ENCODE results near the gene CACNA1G.

GRCh38 chr17:50660042-50660886 is 99.7 kb downstream of the CACNA1G start:
- no peak for TF ChIP-seq GATA2 (CRISPR knock-in tag; IDR thresholded peaks at IDR 0.05)
- no peak for TF ChIP-seq ZNF76 (CRISPR knock-in tag; IDR thresholded peaks at IDR 0.05; ENCODE audit: borderline replicate concordance)
- TF ChIP-seq MAX (CRISPR knock-in tag; IDR thresholded peaks at IDR 0.05), result no peak
- TF ChIP-seq NFIC (IDR thresholded peaks at IDR 0.05), result no peak
- TF ChIP-seq SP1 (CRISPR knock-in tag; IDR thresholded peaks at IDR 0.05), result no peak
- 0 out of 2 replicates have a peak, but pooled peaks have one; percentile 36 for TF ChIP-seq SMAD4 (CRISPR knock-in tag; conservative IDR thresholded peaks at IDR 0.05)
- TF ChIP-seq CHD7 (IDR thresholded peaks at IDR 0.05; ENCODE audit: low read depth, low read length), result no peak
- no peak for TF ChIP-seq CTCF (IDR thresholded peaks at IDR 0.05 in 2 of 3, conservative IDR thresholded peaks at IDR 0.05 in 1 of 3; ENCODE audit: insufficient read depth in 2 of 3, low read depth in 1 of 3, low read length in 3 of 3)
- TF ChIP-seq TCF7L2 (IDR thresholded peaks at IDR 0.05; ENCODE audit: low read depth, low read length), result no peak
- TF ChIP-seq NR2C2 (CRISPR knock-in tag; IDR thresholded peaks at IDR 0.05), result no peak
- TF ChIP-seq NR2C2 (tag; IDR thresholded peaks at IDR 0.05), result no peak
- peak; percentile 77 for TF ChIP-seq ZNF592 (IDR thresholded peaks at IDR 0.05)
- no peak for TF ChIP-seq EZH2 (IDR thresholded peaks at IDR 0.05; ENCODE audit: borderline replicate concordance, low read depth, low read length)
- no peak for TF ChIP-seq ATF3 (IDR thresholded peaks at IDR 0.05)
- TF ChIP-seq ATF3 (CRISPR knock-in tag; conservative IDR thresholded peaks at IDR 0.05), result no peak
- TF ChIP-seq SMARCC2 (IDR thresholded peaks at IDR 0.05; ENCODE audit: low read depth), result no peak
